ENCODE measurements around the gene RAD1.

DNA sequence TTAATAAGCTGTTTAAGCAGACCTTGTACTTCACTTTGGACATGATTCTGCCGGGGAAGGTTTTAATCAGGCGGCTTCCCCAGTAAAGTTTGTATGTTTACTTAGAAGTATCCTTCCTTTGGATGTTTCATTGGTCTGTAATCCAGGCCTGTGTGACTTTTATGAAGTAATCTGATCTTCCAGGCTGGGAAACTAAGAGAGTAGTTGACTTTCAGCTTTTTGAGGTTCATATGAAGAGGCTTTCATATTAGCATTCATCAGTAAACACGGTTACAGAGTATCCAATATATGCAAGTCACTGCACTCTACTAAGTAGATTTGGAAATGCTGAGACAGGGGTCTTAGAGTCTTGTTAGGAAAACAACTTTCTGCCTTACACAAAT lies 15.1 kb upstream of the RAD1 start:
- TF ChIP-seq, protein P1, sequence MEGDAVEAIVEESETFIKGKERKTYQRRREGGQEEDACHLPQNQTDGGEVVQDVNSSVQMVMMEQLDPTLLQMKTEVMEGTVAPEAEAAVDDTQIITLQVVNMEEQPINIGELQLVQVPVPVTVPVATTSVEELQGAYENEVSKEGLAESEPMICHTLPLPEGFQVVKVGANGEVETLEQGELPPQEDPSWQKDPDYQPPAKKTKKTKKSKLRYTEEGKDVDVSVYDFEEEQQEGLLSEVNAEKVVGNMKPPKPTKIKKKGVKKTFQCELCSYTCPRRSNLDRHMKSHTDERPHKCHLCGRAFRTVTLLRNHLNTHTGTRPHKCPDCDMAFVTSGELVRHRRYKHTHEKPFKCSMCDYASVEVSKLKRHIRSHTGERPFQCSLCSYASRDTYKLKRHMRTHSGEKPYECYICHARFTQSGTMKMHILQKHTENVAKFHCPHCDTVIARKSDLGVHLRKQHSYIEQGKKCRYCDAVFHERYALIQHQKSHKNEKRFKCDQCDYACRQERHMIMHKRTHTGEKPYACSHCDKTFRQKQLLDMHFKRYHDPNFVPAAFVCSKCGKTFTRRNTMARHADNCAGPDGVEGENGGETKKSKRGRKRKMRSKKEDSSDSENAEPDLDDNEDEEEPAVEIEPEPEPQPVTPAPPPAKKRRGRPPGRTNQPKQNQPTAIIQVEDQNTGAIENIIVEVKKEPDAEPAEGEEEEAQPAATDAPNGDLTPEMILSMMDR (conservative IDR thresholded peaks at IDR 0.05 in 1 of 2, IDR thresholded peaks at IDR 0.05 in 1 of 2; ENCODE audit: extremely low read depth in 1 of 2, insufficient read depth in 1 of 2, low read depth in 1 of 2, low read length in 2 of 2): no peak
- no peak for TF ChIP-seq EZH2 (IDR thresholded peaks at IDR 0.05; ENCODE audit: borderline replicate concordance, low read length)

Data from mammary epithelial cell (primary cell).